ENCODE measurements around the gene ACBD6.

The ACBD6 gene

GRCh38 chr1:180386745-180387367 lies 115.5 kb downstream of the ACBD6 start:
- H3K4me3 ChIP-seq (ENCODE audit: low read length): no peak overlapping the region
- no peak for DNase-seq (ENCODE audit: low read depth, low spot score)

GRCh38 chr1:180385144-180385543 lies 117.2 kb downstream of the ACBD6 start:
- no peak overlapping the region for H3K4me3 ChIP-seq (ENCODE audit: low read length)
- DNase-seq (ENCODE audit: low read depth, low spot score): no peak

- no peak for DNase-seq (ENCODE audit: low read depth, low spot score)
- H3K4me3 ChIP-seq (ENCODE audit: low read length): no peak overlapping the region
Observed at GRCh38 chr1:180384286-180385005, 117.9 kb downstream of the ACBD6 start.

GRCh38 chr1:180382326-180383115 lies 119.9 kb downstream of the ACBD6 start:
- H3K4me3 ChIP-seq (ENCODE audit: low read length): no peak overlapping the region
- DNase-seq (ENCODE audit: low read depth, low spot score): no peak

GRCh38 chr1:180381184-180381580 lies 121.2 kb downstream of the ACBD6 start:
- no peak for DNase-seq (ENCODE audit: low read depth, low spot score)
- H3K4me3 ChIP-seq (ENCODE audit: low read length): no peak overlapping the region

- H3K4me3 ChIP-seq (ENCODE audit: low read length): no peak overlapping the region
- DNase-seq (ENCODE audit: low read depth, low spot score): no peak
Observed at GRCh38 chr1:180380259-180381183, 121.9 kb downstream of the ACBD6 start.

GRCh38 chr1:180376800-180377199 lies 125.6 kb downstream of the ACBD6 start:
- DNase-seq (ENCODE audit: low read depth, low spot score): no peak
- H3K4me3 ChIP-seq (ENCODE audit: low read length): no peak overlapping the region

GRCh38 chr1:180376253-180376652 lies 126.1 kb downstream of the ACBD6 start:
- DNase-seq (ENCODE audit: low read depth, low spot score): no peak
- no peak overlapping the region for H3K4me3 ChIP-seq (ENCODE audit: low read length)

- no peak for DNase-seq (ENCODE audit: low read depth, low spot score)
- H3K4me3 ChIP-seq (ENCODE audit: low read length): no peak overlapping the region
Observed at GRCh38 chr1:180372728-180373127, 129.6 kb downstream of the ACBD6 start.

- H3K4me3 ChIP-seq (ENCODE audit: low read length): no peak overlapping the region
- DNase-seq (ENCODE audit: low read depth, low spot score): no peak
Observed at GRCh38 chr1:180370597-180370996, 131.8 kb downstream of the ACBD6 start.

- no peak for DNase-seq (ENCODE audit: low read depth, low spot score)
- no peak overlapping the region for H3K4me3 ChIP-seq (ENCODE audit: low read length)
Observed at GRCh38 chr1:180370188-180370587, 132.2 kb downstream of the ACBD6 start.

- H3K4me3 ChIP-seq (ENCODE audit: low read length): no peak overlapping the region
- no peak for DNase-seq (ENCODE audit: low read depth, low spot score)
Observed at GRCh38 chr1:180369061-180369460, 133.3 kb downstream of the ACBD6 start.

- no peak for DNase-seq (ENCODE audit: low read depth, low spot score)
- H3K4me3 ChIP-seq (ENCODE audit: low read length): no peak overlapping the region
Observed at GRCh38 chr1:180366371-180367068, 135.9 kb downstream of the ACBD6 start.

- no peak overlapping the region for H3K4me3 ChIP-seq (ENCODE audit: low read length)
- DNase-seq (ENCODE audit: low read depth, low spot score): no peak
Observed at GRCh38 chr1:180365039-180365438, 137.3 kb downstream of the ACBD6 start.

- no peak overlapping the region for H3K4me3 ChIP-seq (ENCODE audit: low read length)
- DNase-seq (ENCODE audit: low read depth, low spot score): no peak
Observed at GRCh38 chr1:180363246-180363995, 139.0 kb downstream of the ACBD6 start.

- no peak overlapping the region for H3K4me3 ChIP-seq (ENCODE audit: low read length)
- DNase-seq (ENCODE audit: low read depth, low spot score): no peak
Observed at GRCh38 chr1:180360333-180361075, 141.9 kb downstream of the ACBD6 start.

GRCh38 chr1:180358649-180359048 lies 143.7 kb downstream of the ACBD6 start:
- no peak overlapping the region for H3K4me3 ChIP-seq (ENCODE audit: low read length)

More at GRCh38 chr1:180358649-180359048, 143.7 kb downstream of the ACBD6 start:
- no peak for DNase-seq (ENCODE audit: low read depth, low spot score)
